Natural killer cell (primary cell): ENCODE results near the gene ACYP2. TPM values are rescaled to one million over a fixed set of nuclear protein-coding genes. Genes with fewer than 3 reads are reported as not detected.

ENCODE experiments used
- ATAC-seq, 3 donors: fragments of 150-1000 bp in 2 of 3; fragments of 200-7000 bp in 1 of 3; cut with Tn5 transposase; 1 replicate in 1 of 3; 2 replicates in 2 of 3; pipeline ENCODE4 v1.10.0; 2021; ENCODE audit warnings: mild to moderate bottlenecking in 2 of 3, moderate library complexity in 2 of 3
- DNase-seq, 2 donors: peaks; one replicate each; pipeline versions ENCODE4 v3.0.0 to v3.0.0-alpha.2; 2013 to 2021; ENCODE audit warnings: mixed read lengths in 1 of 2
- H3K27ac ChIP-seq: one replicate; pipeline ENCODE4 v1.5.1; 2013; ENCODE audit warnings: mild to moderate bottlenecking, low read length
- H3K27me3 ChIP-seq: one replicate; pipeline ENCODE4 v1.6.1; 2013; ENCODE audit warnings: low read length; ENCODE audit not compliant: control insufficient read depth, insufficient read depth
- H3K36me3 ChIP-seq: one replicate; pipeline ENCODE4 v1.6.1; 2013; ENCODE audit warnings: low read length; ENCODE audit not compliant: control insufficient read depth, insufficient read depth
- H3K4me1 ChIP-seq: one replicate; pipeline ENCODE4 v1.6.1; 2013; ENCODE audit warnings: low read length; ENCODE audit not compliant: control insufficient read depth, insufficient read depth
- H3K4me3 ChIP-seq: one replicate; pipeline ENCODE4 v1.5.1; 2013; ENCODE audit warnings: low read length
- H3K9me3 ChIP-seq: one replicate; pipeline ENCODE4 v1.6.1; 2013; ENCODE audit warnings: low read length; ENCODE audit not compliant: control insufficient read depth, insufficient read depth
- H3K27ac Mint-ChIP-seq, 2 donors: one replicate each; pipeline ENCODE4 v1.8.0; 2022; ENCODE audit warnings: mild to moderate bottlenecking in 2 of 2, mixed read lengths in 2 of 2, moderate library complexity in 1 of 2
- H3K27me3 Mint-ChIP-seq, 2 donors: one replicate each; pipeline ENCODE4 v1.8.0; 2022; ENCODE audit warnings: low read depth in 2 of 2, mixed read lengths in 2 of 2
- H3K36me3 Mint-ChIP-seq: one replicate; pipeline ENCODE4 v1.8.0; 2022; ENCODE audit warnings: mixed read lengths
- H3K4me1 Mint-ChIP-seq, 2 donors: one replicate each; pipeline ENCODE4 v1.8.0; 2022; ENCODE audit warnings: mixed read lengths in 2 of 2
- H3K4me3 Mint-ChIP-seq: one replicate; pipeline ENCODE4 v1.8.0; 2022; ENCODE audit warnings: mild to moderate bottlenecking, moderate library complexity, mixed read lengths
- H3K9me3 Mint-ChIP-seq, 2 donors: one replicate each; pipeline ENCODE4 v1.8.0; 2022; ENCODE audit warnings: mixed read lengths in 2 of 2
- CTCF ChIP-seq: fragments of 200-600 bp; IDR thresholded peaks from one replicate; pipeline ENCODE4 v1.8.0; 2022; ENCODE audit warnings: antibody characterized with exemption
- WGBS: methylation state at CpG from one replicate; pipeline ENCODE4 v1.1.7; 2013; ENCODE audit warnings: missing lambda C conversion rate; ENCODE audit not compliant: insufficient coverage; 5-methylcytosine and 5-hydroxymethylcytosine counted together
- intact Hi-C: fragments of 100-400 bp; cut with micrococcal nuclease; formaldehyde crosslinking; loops from one replicate; pipeline ENCODE4 v1.14.2; 2022
- total RNA-seq, 4 donors: library from RNA; stranded (reverse); fragments of 120-200 nt in 1 of 4; gene quantifications; one replicate each; pipeline versions ENCODE4 v1.2.3 to v1.2.4, GENCODE V29; 2013 to 2022

The ACYP2 gene
- total RNA-seq, 3 donors from 2014 or later (not counting 1 experiment from before 2014, with no cell fraction given) = 14.3 to 18.1 (median 16.7) TPM

- Mint-ChIP-seq H3K4me1 (peaks cover 7 to 14% of the 10 kb centered on the region in 2 donors), H3K36me3 (no peaks in the 10 kb centered on the region), H3K9me3 (no peaks in the 10 kb centered on the region), H3K27ac (no peak overlapping the region), H3K4me3 (no peak overlapping the region), H3K27me3 (no peaks in the 10 kb centered on the region)
- DNase-seq (no peak), ATAC-seq (no peak)
- no peaks in the 10 kb centered on the region for H3K9me3 ChIP-seq
- no peak overlapping the region for H3K4me3 ChIP-seq
- no peak for TF ChIP-seq CTCF
- no peaks in the 10 kb centered on the region for H3K36me3 ChIP-seq
- no peaks in the 10 kb centered on the region for H3K27me3 ChIP-seq
- intact Hi-C loops = no loop called here
- 57% methylated on average over 1 of the region's 1 CpG for WGBS
- no peak overlapping the region for H3K27ac ChIP-seq
- no peaks in the 10 kb centered on the region for H3K4me1 ChIP-seq
These were observed 41.6 kb upstream of the ACYP2 start for GRCh38 chr2:54073796-54074195.

GRCh38 chr2:54074606-54075341 is 40.6 kb upstream of the ACYP2 start:
- intact Hi-C loops = no loop called here
- no peaks in the 10 kb centered on the region for H3K4me1 ChIP-seq
- ATAC-seq = no peak

GRCh38 chr2:54076586-54076985 is 38.8 kb upstream of the ACYP2 start:
- Histone ChIP-seq H3K36me3 (no peaks in the 10 kb centered on the region), H3K4me3 (no peak overlapping the region), H3K9me3 (no peaks in the 10 kb centered on the region), H3K27me3 (no peaks in the 10 kb centered on the region), H3K27ac (no peak overlapping the region), H3K4me1 (no peaks in the 10 kb centered on the region)
- no peak for DNase-seq
- intact Hi-C loops = no loop called here
- no peak for ATAC-seq
- peaks cover 7 to 14% of the 10 kb centered on the region in 2 donors for H3K4me1 Mint-ChIP-seq
- H3K27me3 Mint-ChIP-seq = no peaks in the 10 kb centered on the region
- no peaks in the 10 kb centered on the region for H3K36me3 Mint-ChIP-seq
- no peak overlapping the region for H3K4me3 Mint-ChIP-seq
- no peak overlapping the region for H3K27ac Mint-ChIP-seq
- WGBS = no CpG with 5 or more reads among the region's 1 CpG
- TF ChIP-seq CTCF = no peak
- no peaks in the 10 kb centered on the region for H3K9me3 Mint-ChIP-seq

More at GRCh38 chr2:54074606-54075341, 40.6 kb upstream of the ACYP2 start:
- Mint-ChIP-seq H3K9me3 (no peaks in the 10 kb centered on the region), H3K27ac (no peak overlapping the region), H3K4me3 (no peak overlapping the region), H3K27me3 (no peaks in the 10 kb centered on the region), H3K4me1 (peaks cover 7 to 14% of the 10 kb centered on the region in 2 donors), H3K36me3 (no peaks in the 10 kb centered on the region)
- H3K4me3 ChIP-seq = no peak overlapping the region
- 95% methylated on average over 8 of the region's 9 CpGs for WGBS
- H3K36me3 ChIP-seq = no peaks in the 10 kb centered on the region
- H3K27me3 ChIP-seq = no peaks in the 10 kb centered on the region
- no peak for DNase-seq
- H3K27ac ChIP-seq = no peak overlapping the region
- no peak for TF ChIP-seq CTCF
- no peaks in the 10 kb centered on the region for H3K9me3 ChIP-seq
